ENCODE results near the gene GLYR1. TPM values are rescaled to one million over a fixed set of nuclear protein-coding genes. Genes with fewer than 3 reads are reported as not detected.

The GLYR1 gene
- total and polyA plus RNA-seq, 2 donors (not counting 1 experiment from before 2014, with no cell fraction given) = 34.0 to 137 TPM

GRCh38 chr16:4805231-4805630, 41.9 kb downstream of the GLYR1 start:
- Mint-ChIP-seq H3K4me1 (peaks cover 20% of the 10 kb centered on the region), H3K4me3 (no peak overlapping the region), H3K27ac (no peak overlapping the region), H3K9me3 (ENCODE audit: insufficient read depth) (no peaks in the 10 kb centered on the region), H3K27me3 (no peaks in the 10 kb centered on the region)
- no peaks in the 10 kb centered on the region for H3K79me2 ChIP-seq (ENCODE audit: control insufficient read depth, insufficient read depth, low read length)
- ChIA-PET POLR2A (no interaction called here), CTCF (no interaction called here)
- 96% methylated on average over 11 of the region's 11 CpGs for WGBS (ENCODE audit: insufficient coverage)
- peaks cover 23% of the 10 kb centered on the region in 2 donors for H3K4me1 ChIP-seq (ENCODE audit: control insufficient read depth in 2 of 2, insufficient read depth in 2 of 2, low read length in 2 of 2)
- H3K4me2 ChIP-seq (replicated peaks; ENCODE audit: low read depth, low read length, poor library complexity, severe bottlenecking) = no peak overlapping the region
- H3K9me3 ChIP-seq (ENCODE audit: control extremely low read depth in 1 of 3, control insufficient read depth in 2 of 3, insufficient read depth in 1 of 3, low read length in 2 of 3) = no peaks in the 10 kb centered on the region
- no peak overlapping the region for H2AFZ ChIP-seq (ENCODE audit: insufficient read depth, low read depth, low read length, poor library complexity, severe bottlenecking)
- ATAC-seq (ENCODE audit: low read depth) (no peak), DNase-seq (no peak)
- TF ChIP-seq EZH2 (IDR thresholded peaks at IDR 0.05; ENCODE audit: borderline replicate concordance, insufficient read depth, low read depth, low read length, poor library complexity, severe bottlenecking) = no peak
- peaks cover 1 to 24% of the 10 kb centered on the region in 2 experiments for H3K36me3 ChIP-seq (replicated peaks in 1 of 2; ENCODE audit: control extremely low read depth in 1 of 2, control insufficient read depth in 1 of 2, extremely low read depth in 1 of 2, insufficient read depth in 2 of 2, low read length in 1 of 2)
- no peak overlapping the region for H3K4me3 ChIP-seq (ENCODE audit: control extremely low read depth in 1 of 5, extremely low read depth in 1 of 5, insufficient read depth in 1 of 5, low read depth in 2 of 5, low read length in 4 of 5)
- no peak overlapping the region for H3K27ac ChIP-seq (ENCODE audit: low read length in 2 of 2)
- no peak overlapping the region for H3K9ac ChIP-seq (ENCODE audit: low read length)
- no peaks in the 10 kb centered on the region for H4K20me1 ChIP-seq (ENCODE audit: control insufficient read depth, insufficient read depth, low read length, poor library complexity, severe bottlenecking)
- intact Hi-C loops (cut with micrococcal nuclease) = no loop called here
- H3K27me3 ChIP-seq (replicated peaks in 1 of 4; ENCODE audit: control extremely low read depth in 1 of 4, control insufficient read depth in 3 of 4, insufficient read depth in 4 of 4, low read length in 3 of 4) = no peaks in the 10 kb centered on the region

GRCh38 chr16:4803898-4804762, 43.0 kb downstream of the GLYR1 start:
- POLR2A ChIA-PET = interaction anchor here (1.5 kb wide), 1 partner anchor 44 kb away, joined by 6 read pairs; no protein-coding TSS in a partner anchor
- Mint-ChIP-seq H3K9me3 (ENCODE audit: insufficient read depth) (no peaks in the 10 kb centered on the region), H3K4me3 (peak overlapping the region; percentile 52), H3K4me1 (peaks cover 21% of the 10 kb centered on the region), H3K27ac (peak overlapping the region; percentile 18), H3K27me3 (no peaks in the 10 kb centered on the region)
- H3K27me3 ChIP-seq (replicated peaks in 1 of 4; ENCODE audit: control extremely low read depth in 1 of 4, control insufficient read depth in 3 of 4, insufficient read depth in 4 of 4, low read length in 3 of 4) = no peaks in the 10 kb centered on the region
- CTCF ChIA-PET = interaction anchor here (1.2 kb wide), 1 partner anchor 8 kb away, joined by 3 read pairs; no protein-coding TSS in a partner anchor
- no peaks in the 10 kb centered on the region for H4K20me1 ChIP-seq (ENCODE audit: control insufficient read depth, insufficient read depth, low read length, poor library complexity, severe bottlenecking)
- TF ChIP-seq CTCF (IDR thresholded peaks at IDR 0.05) (no peak), EZH2 (IDR thresholded peaks at IDR 0.05; ENCODE audit: borderline replicate concordance, insufficient read depth, low read depth, low read length, poor library complexity, severe bottlenecking) (no peak)
- H3K4me1 ChIP-seq (ENCODE audit: control insufficient read depth in 2 of 2, insufficient read depth in 2 of 2, low read length in 2 of 2) = peaks cover 26 to 27% of the 10 kb centered on the region in 2 donors
- H3K4me3 ChIP-seq (ENCODE audit: control extremely low read depth in 1 of 5, extremely low read depth in 1 of 5, insufficient read depth in 1 of 5, low read depth in 2 of 5, low read length in 4 of 5) = no peak overlapping the region
- H3K79me2 ChIP-seq (ENCODE audit: control insufficient read depth, insufficient read depth, low read length) = no peaks in the 10 kb centered on the region
- peaks cover 1 to 20% of the 10 kb centered on the region in 2 experiments for H3K36me3 ChIP-seq (replicated peaks in 1 of 2; ENCODE audit: control extremely low read depth in 1 of 2, control insufficient read depth in 1 of 2, extremely low read depth in 1 of 2, insufficient read depth in 2 of 2, low read length in 1 of 2)
- no peak overlapping the region for H3K9ac ChIP-seq (ENCODE audit: low read length)
- no peaks in the 10 kb centered on the region for H3K9me3 ChIP-seq (ENCODE audit: control extremely low read depth in 1 of 3, control insufficient read depth in 2 of 3, insufficient read depth in 1 of 3, low read length in 2 of 3)
- no peak overlapping the region for H3K27ac ChIP-seq (ENCODE audit: low read length in 2 of 2)
- H2AFZ ChIP-seq (ENCODE audit: insufficient read depth, low read depth, low read length, poor library complexity, severe bottlenecking) = no peak overlapping the region
- 93% methylated on average over 19 of the region's 26 CpGs for WGBS (ENCODE audit: insufficient coverage)
- DNase-seq = no peak
- intact Hi-C loops (cut with micrococcal nuclease) = loop anchor here (2.0 to 5.0 kb wide), 2 partner anchors 229 to 268 kb away; partner anchors contain the start of genes ALG1 and NAGPA
- ATAC-seq (ENCODE audit: low read depth) = no peak
- no peak overlapping the region for H3K4me2 ChIP-seq (replicated peaks; ENCODE audit: low read depth, low read length, poor library complexity, severe bottlenecking)

All from B cell (primary cell).